A549 (cell line): ENCODE results near the gene GRIA1. TPM values are rescaled to one million over a fixed set of nuclear protein-coding genes. Genes with fewer than 3 reads are reported as not detected.

Experiments
- ATAC-seq, 2 experiments: fragments of 200-7000 bp in 1 of 2; fragments of >200 bp in 1 of 2; cut with Nextera tagmentation in 1 of 2; cut with Tn5 transposase in 1 of 2; 3 replicates each; pipeline versions ENCODE4 v1.8.0 to v1.9.1; 2018 to 2020; ENCODE audit warnings: mild to moderate bottlenecking in 1 of 2, moderate library complexity in 1 of 2
- CTCF ChIA-PET: fragments of 300-600 bp; sonication (Branson Sonifier 250); formaldehyde crosslinking; extraction: SDS; loops from one replicate; lab custom pipeline; 2021; ENCODE audit warnings: antibody characterized with exemption, inconsistent platforms; lab: Yijun Ruan, JAX
- POLR2A ChIA-PET: fragments of 350-600 bp; formaldehyde crosslinking; extraction: SDS; loops from one replicate; lab custom pipeline; 2021; ENCODE audit warnings: antibody characterized with exemption, inconsistent platforms; lab: Yijun Ruan, JAX
- DNase-seq, 2 experiments: peaks; one replicate each; pipeline versions ENCODE4 v3.0.0 to v3.0.0-alpha.2; 2011 to 2016; ENCODE audit warnings: low read depth in 1 of 2, low spot score in 1 of 2
- FAIRE-seq: peaks from 2 replicates; lab custom pipeline; 2011; peaks lifted over from hg19 to GRCh38; lab: Jason Lieb, UNC
- H3K27ac ChIP-seq, 2 experiments: fragments of >200 bp; sonication (Bioruptor Twin); formaldehyde crosslinking; 3 replicates each; pipeline ENCODE4 v1.5.1; 2016 to 2017
- H3K4me1 ChIP-seq: fragments of >200 bp; sonication (Bioruptor Twin); formaldehyde crosslinking; 3 replicates; pipeline ENCODE4 v1.6.1; 2016
- H3K4me2 ChIP-seq: fragments of >200 bp; sonication (Bioruptor Twin); formaldehyde crosslinking; 3 replicates; pipeline ENCODE4 v1.6.1; 2016
- H3K4me3 ChIP-seq: fragments of >200 bp; sonication (Bioruptor Twin); formaldehyde crosslinking; 3 replicates; pipeline ENCODE4 v1.5.1; 2016
- H3K9me3 ChIP-seq: fragments of >200 bp; sonication (Bioruptor Twin); formaldehyde crosslinking; 3 replicates; pipeline ENCODE4 v1.6.1; 2016
- CEBPB ChIP-seq, 2 experiments: fragments of >200 bp in 1 of 2; sonication (Bioruptor Twin) in 1 of 2; formaldehyde crosslinking in 1 of 2; IDR thresholded peaks; 2 replicates each; pipeline ENCODE4 v1.6.1; 2012 to 2016
- CHD2 ChIP-seq: fragments of 150-350 bp; IDR thresholded peaks from 2 replicates; pipeline ENCODE4 v1.6.1; 2014; ENCODE audit warnings: low read length; ENCODE audit not compliant: partially characterized antibody
- CTCF ChIP-seq: fragments of >200 bp; sonication (Bioruptor Twin); formaldehyde crosslinking; IDR thresholded peaks from 3 replicates; pipeline ENCODE4 v1.5.1; 2016
- ESRRA ChIP-seq: fragments of 150-350 bp; IDR thresholded peaks from 2 replicates; pipeline ENCODE4 v1.6.1; 2014; ENCODE audit warnings: mild to moderate bottlenecking, low read length, borderline replicate concordance
- FOSL2 ChIP-seq, 2 experiments: fragments of 450-650 bp in 1 of 2; fragments of >200 bp in 1 of 2; sonication (Bioruptor Twin) in 1 of 2; formaldehyde crosslinking; IDR thresholded peaks; 2 replicates each; pipeline versions ENCODE4 v1.5.0 to v1.6.1; 2016 to 2020; ENCODE audit warnings: mild to moderate bottlenecking in 1 of 2, moderate library complexity in 1 of 2
- FOXS1 ChIP-seq: fragments of 250-450 bp; sonication (Bioruptor Pico); IDR thresholded peaks from 2 replicates; pipeline ENCODE4 v1.5.0; 2020; ENCODE audit warnings: mild to moderate bottlenecking, moderate library complexity
- HDAC2 ChIP-seq: fragments of 200-600 bp; sonication (generic); IDR thresholded peaks from 2 replicates; pipeline ENCODE4 v1.6.1; 2016
- HES2 ChIP-seq: fragments of >200 bp; sonication (Bioruptor Twin); formaldehyde crosslinking; IDR thresholded peaks from 2 replicates; pipeline ENCODE4 v1.6.1; 2016
- HEYL ChIP-seq: fragments of 250-450 bp; sonication (Bioruptor Pico); IDR thresholded peaks from 2 replicates; pipeline ENCODE4 v1.8.0; 2021; ENCODE audit warnings: mild to moderate bottlenecking, moderate library complexity
- JUN ChIP-seq, 2 experiments: fragments of >200 bp; sonication (Bioruptor Twin); formaldehyde crosslinking; IDR thresholded peaks; 2 replicates in 1 of 2; 3 replicates in 1 of 2; pipeline ENCODE4 v1.6.1; 2016 to 2017
- JUNB ChIP-seq: fragments of >200 bp; sonication (Bioruptor Twin); formaldehyde crosslinking; IDR thresholded peaks from 2 replicates; pipeline ENCODE4 v1.6.1; 2016
- KDM5A ChIP-seq: fragments of 200-600 bp; sonication (generic); IDR thresholded peaks from 2 replicates; pipeline ENCODE4 v1.6.1; 2016; ENCODE audit warnings: antibody characterized with exemption, mild to moderate bottlenecking
- MAFK ChIP-seq: fragments of 450-650 bp; IDR thresholded peaks from 2 replicates; pipeline ENCODE4 v1.6.1; 2014; ENCODE audit not compliant: partially characterized antibody
- MAX ChIP-seq: IDR thresholded peaks from 2 replicates; pipeline ENCODE4 v1.6.1; 2012
- MAZ ChIP-seq: fragments of 150-350 bp; IDR thresholded peaks from 2 replicates; pipeline ENCODE4 v1.6.1; 2014; ENCODE audit warnings: antibody characterized with exemption, low read depth, low read length, borderline replicate concordance
- NPAS2 ChIP-seq: fragments of 250-450 bp; sonication (Bioruptor Pico); IDR thresholded peaks from 2 replicates; pipeline ENCODE4 v1.8.0; 2022; ENCODE audit warnings: mild to moderate bottlenecking, moderate library complexity, borderline replicate concordance
- PHF8 ChIP-seq: fragments of 200-600 bp; sonication (generic); IDR thresholded peaks from 2 replicates; pipeline ENCODE4 v1.6.1; 2016; ENCODE audit warnings: low read depth, mild to moderate bottlenecking, antibody characterized with exemption, moderate library complexity, borderline replicate concordance
- RCOR1 ChIP-seq: fragments of 150-350 bp; IDR thresholded peaks from 2 replicates; pipeline ENCODE4 v1.6.1; 2014; ENCODE audit warnings: antibody characterized with exemption, low read length, low read depth
- RNF2 ChIP-seq: fragments of 200-600 bp; sonication (generic); IDR thresholded peaks from 2 replicates; pipeline ENCODE4 v1.6.1; 2016; ENCODE audit warnings: low read depth, mild to moderate bottlenecking, antibody characterized with exemption, moderate library complexity, borderline replicate concordance
- SREBF2 ChIP-seq: fragments of 450-650 bp; IDR thresholded peaks from 2 replicates; pipeline ENCODE4 v1.6.1; 2014; ENCODE audit warnings: mild to moderate bottlenecking, moderate library complexity
- TFCP2L1 ChIP-seq: fragments of 250-450 bp; sonication (Bioruptor Pico); IDR thresholded peaks from 2 replicates; pipeline ENCODE4 v1.5.0; 2021; ENCODE audit warnings: mild to moderate bottlenecking
- ZC3H11A ChIP-seq: fragments of 450-650 bp; IDR thresholded peaks from 2 replicates; pipeline ENCODE4 v1.6.1; 2014; ENCODE audit warnings: antibody characterized with exemption, mild to moderate bottlenecking
- ZFP36 ChIP-seq: fragments of 450-650 bp; IDR thresholded peaks from 2 replicates; pipeline ENCODE4 v1.6.1; 2014; ENCODE audit warnings: borderline replicate concordance; ENCODE audit not compliant: partially characterized antibody
- WGBS: methylation state at CpG from one replicate; pipeline ENCODE4 v1.1.6; 2017; ENCODE audit errors: missing lambda C conversion rate; 5-methylcytosine and 5-hydroxymethylcytosine counted together
- polyA plus RNA-seq, 4 experiments: library from polyadenylated mRNA; depleted of rRNA in 3 of 4; stranded (reverse); fragments of >200 nt; fragmentation: RNase III in 1 of 4; extraction: RNeasy Plus Mini Kit Qiagen cat#74134 plus additional on column Dnase treatment in 1 of 4; gene quantifications; 2 replicates in 3 of 4; 3 replicates in 1 of 4; pipeline ENCODE4 v1.2.3, GENCODE V29; 2011 to 2017
- TF ChIP-seq, protein P1 (sequence below): fragments of 450-650 bp; IDR thresholded peaks from 2 replicates; pipeline ENCODE4 v1.6.1; 2014; ENCODE audit warnings: antibody characterized with exemption
- TF ChIP-seq, protein P2 (sequence below): fragments of >200 bp; sonication (Bioruptor Twin); formaldehyde crosslinking; IDR thresholded peaks from 3 replicates; pipeline ENCODE4 v1.6.1; 2016
- TF ChIP-seq, protein P3 (sequence below): fragments of 250-450 bp; sonication (Bioruptor Pico); IDR thresholded peaks from 2 replicates; pipeline ENCODE4 v1.5.0; 2020; ENCODE audit warnings: low read depth, mild to moderate bottlenecking, moderate library complexity

Gene GRIA1
- polyA plus RNA-seq, 2 of the 4 experiments (the other 2 are of a cell fraction) = not detected

GRCh38 chr5:153551537-153552079 lies 61.1 kb downstream of the GRIA1 start:
- ChIA-PET POLR2A (no interaction called here), CTCF (no interaction called here)
- TF ChIP-seq KDM5A (no peak), TFCP2L1 (CRISPR knock-in tag) (no peak), ESRRA (no peak), FOSL2 (IDR thresholded peaks at IDR 0.05) (0 out of 2 replicates have a peak, but pooled peaks have one; percentile 7), FOSL2 (CRISPR knock-in tag; IDR thresholded peaks at IDR 0.05) (peak; percentile 73), MAX (peak; percentile 39; the same call in 1 of the 2 replicates), NPAS2 (CRISPR knock-in tag) (no peak), MAFK (no peak), CEBPB (IDR thresholded peaks at IDR 0.05) (no peak), JUNB (peak; percentile 48), PHF8 (no peak), RNF2 (no peak)
- TF ChIP-seq, protein P1, sequence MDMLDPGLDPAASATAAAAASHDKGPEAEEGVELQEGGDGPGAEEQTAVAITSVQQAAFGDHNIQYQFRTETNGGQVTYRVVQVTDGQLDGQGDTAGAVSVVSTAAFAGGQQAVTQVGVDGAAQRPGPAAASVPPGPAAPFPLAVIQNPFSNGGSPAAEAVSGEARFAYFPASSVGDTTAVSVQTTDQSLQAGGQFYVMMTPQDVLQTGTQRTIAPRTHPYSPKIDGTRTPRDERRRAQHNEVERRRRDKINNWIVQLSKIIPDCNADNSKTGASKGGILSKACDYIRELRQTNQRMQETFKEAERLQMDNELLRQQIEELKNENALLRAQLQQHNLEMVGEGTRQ = peak; percentile 52
- H3K4me3 ChIP-seq = no peak overlapping the region
- 0% methylated on average over 1 of the region's 1 CpG for WGBS
- DNase-seq (peak; percentile 33 to 61), FAIRE-seq (peak; percentile 84), ATAC-seq (peak; percentile 93 to 95)
- H3K4me2 ChIP-seq = peak overlapping the region; percentile 56
- H3K9me3 ChIP-seq = no peaks in the 10 kb centered on the region
- peaks cover 22% of the 10 kb centered on the region for H3K4me1 ChIP-seq
- H3K27ac ChIP-seq = peak overlapping the region; percentile 78 to 86

- Histone ChIP-seq H3K4me3 (no peak overlapping the region), H3K4me2 (no peak overlapping the region; the same call in 2 of the 3 replicates), H3K27ac (peak overlapping the region; percentile 78 to 86; a peak in 5 of 6 replicates), H3K9me3 (no peaks in the 10 kb centered on the region), H3K4me1 (peaks cover 22% of the 10 kb centered on the region)
- TF ChIP-seq ZFP36 = no peak
- TF ChIP-seq CHD2 = no peak
- TF ChIP-seq KDM5A = no peak
- TF ChIP-seq JUN (IDR thresholded peaks at IDR 0.05) = no peak
- no peak for TF ChIP-seq CEBPB (IDR thresholded peaks at IDR 0.05)
- TF ChIP-seq HDAC2 = no peak
- TF ChIP-seq, protein P2, sequence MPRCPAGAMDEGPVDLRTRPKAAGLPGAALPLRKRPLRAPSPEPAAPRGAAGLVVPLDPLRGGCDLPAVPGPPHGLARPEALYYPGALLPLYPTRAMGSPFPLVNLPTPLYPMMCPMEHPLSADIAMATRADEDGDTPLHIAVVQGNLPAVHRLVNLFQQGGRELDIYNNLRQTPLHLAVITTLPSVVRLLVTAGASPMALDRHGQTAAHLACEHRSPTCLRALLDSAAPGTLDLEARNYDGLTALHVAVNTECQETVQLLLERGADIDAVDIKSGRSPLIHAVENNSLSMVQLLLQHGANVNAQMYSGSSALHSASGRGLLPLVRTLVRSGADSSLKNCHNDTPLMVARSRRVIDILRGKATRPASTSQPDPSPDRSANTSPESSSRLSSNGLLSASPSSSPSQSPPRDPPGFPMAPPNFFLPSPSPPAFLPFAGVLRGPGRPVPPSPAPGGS = no peak
- no peak for TF ChIP-seq RCOR1
- TF ChIP-seq ZC3H11A = no peak
- TF ChIP-seq, protein P3, sequence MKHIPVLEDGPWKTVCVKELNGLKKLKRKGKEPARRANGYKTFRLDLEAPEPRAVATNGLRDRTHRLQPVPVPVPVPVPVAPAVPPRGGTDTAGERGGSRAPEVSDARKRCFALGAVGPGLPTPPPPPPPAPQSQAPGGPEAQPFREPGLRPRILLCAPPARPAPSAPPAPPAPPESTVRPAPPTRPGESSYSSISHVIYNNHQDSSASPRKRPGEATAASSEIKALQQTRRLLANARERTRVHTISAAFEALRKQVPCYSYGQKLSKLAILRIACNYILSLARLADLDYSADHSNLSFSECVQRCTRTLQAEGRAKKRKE (CRISPR knock-in tag) = no peak
- TF ChIP-seq SREBF2 = no peak
- TF ChIP-seq CTCF = no peak
- TF ChIP-seq ESRRA = no peak
- TF ChIP-seq, protein P1 = no peak
- no peak for TF ChIP-seq FOXS1 (CRISPR knock-in tag)
- TF ChIP-seq TFCP2L1 (CRISPR knock-in tag) = no peak
- TF ChIP-seq HEYL (CRISPR knock-in tag) = no peak
- no peak for TF ChIP-seq HES2
- no peak for TF ChIP-seq MAZ
- ChIA-PET CTCF (interaction anchor here (1.0 to 1.2 kb wide), 2 partner anchors 21 to 412 kb away, joined by 3 read pairs; no protein-coding TSS in a partner anchor), POLR2A (no interaction called here)
- ATAC-seq (no peak), DNase-seq (no peak), FAIRE-seq (no peak)
Measured at GRCh38 chr5:153552886-153553285, 62.4 kb downstream of the GRIA1 start.
